GM19468 (cell line): ENCODE data around the gene CHID1.

ENCODE experiments used
- ATAC-seq: cut with Tn5 transposase; IDR thresholded peaks from one replicate; pipeline ENCODE4 v1.9.1; 2021; ENCODE audit warnings: mild to moderate bottlenecking, moderate library complexity, moderate number of reproducible peaks; ENCODE audit not compliant: unreplicated experiment; ENCODE audit errors: extremely low read depth

The CHID1 gene

GRCh38 chr11:911031-911889, 650 bp upstream of the CHID1 start:
- no peak for ATAC-seq

GRCh38 chr11:910044-910588, 494 bp downstream of the CHID1 start:
- ATAC-seq = no peak

GRCh38 chr11:909406-909805, 1.2 kb downstream of the CHID1 start:
- ATAC-seq = no peak

- no peak for ATAC-seq
Measured at GRCh38 chr11:908273-908672, 2.3 kb downstream of the CHID1 start.

- ATAC-seq = no peak
Measured at GRCh38 chr11:907668-908067, 2.9 kb downstream of the CHID1 start.

- ATAC-seq = no peak
Measured at GRCh38 chr11:905952-906351, 4.7 kb downstream of the CHID1 start.

GRCh38 chr11:904380-904779, 6.2 kb downstream of the CHID1 start:
- ATAC-seq = no peak

- no peak for ATAC-seq
Measured at GRCh38 chr11:901452-902061, 9.1 kb downstream of the CHID1 start.

GRCh38 chr11:900545-900944, 10.1 kb downstream of the CHID1 start:
- no peak for ATAC-seq

- ATAC-seq = no peak
Measured at GRCh38 chr11:899724-900123, 10.9 kb downstream of the CHID1 start.

GRCh38 chr11:898540-899190, 11.9 kb downstream of the CHID1 start:
- ATAC-seq = no peak

- no peak for ATAC-seq
Measured at GRCh38 chr11:898143-898511, 12.5 kb downstream of the CHID1 start.

GRCh38 chr11:897253-898142, 13.1 kb downstream of the CHID1 start:
- no peak for ATAC-seq

GRCh38 chr11:895331-896110, 15.1 kb downstream of the CHID1 start:
- ATAC-seq = no peak

- no peak for ATAC-seq
Measured at GRCh38 chr11:894575-895201, 15.9 kb downstream of the CHID1 start.

- no peak for ATAC-seq
Measured at GRCh38 chr11:893008-893654, 17.5 kb downstream of the CHID1 start.

- no peak for ATAC-seq
Measured at GRCh38 chr11:890794-891540, 19.6 kb downstream of the CHID1 start.
